ENCODE data around the gene GNAI2. TPM values are rescaled to one million over a fixed set of nuclear protein-coding genes. Genes with fewer than 3 reads are reported as not detected.
"Not testable (repeated sequence)": the region's sequence is repeated elsewhere in the genome, so short reads cannot be mapped to it uniquely, and the experiment has no call there.

Gene GNAI2
- polyA plus RNA-seq, 3 donors = 914 to 1,492 (median 1,165) TPM

DNA sequence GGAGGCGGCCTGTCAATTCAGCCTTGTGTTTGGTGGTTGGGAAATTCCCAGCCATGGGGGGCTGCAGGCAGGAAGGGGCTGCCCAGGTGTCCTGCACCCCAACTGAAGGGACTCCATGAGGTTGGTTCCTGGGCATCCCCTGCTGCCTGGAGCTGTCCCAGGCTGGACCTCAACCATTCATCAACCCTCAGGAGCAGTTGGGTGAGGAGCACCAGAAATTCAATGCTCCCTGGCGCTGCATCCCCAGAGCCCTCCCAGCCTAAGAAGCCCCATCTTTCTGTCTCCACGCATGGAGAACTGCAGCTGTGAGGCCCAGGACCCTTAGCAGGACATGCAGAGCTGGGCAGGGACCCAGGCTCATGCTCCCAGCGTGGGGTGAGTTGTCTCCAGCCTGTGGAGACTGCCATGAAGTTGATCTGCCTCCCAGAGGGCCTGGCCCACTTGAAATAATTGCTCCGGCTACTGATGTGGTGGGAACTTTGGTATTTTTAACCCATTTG lies 25.0 kb downstream of the GNAI2 start:
- Histone ChIP-seq H3K4me1 (ENCODE audit: control insufficient read depth in 1 of 2, insufficient read depth in 2 of 2, low read length in 2 of 2) (peaks cover 15 to 32% of the 10 kb centered on the region in 2 donors), H4K20me1 (ENCODE audit: insufficient read depth, low read length) (peaks cover 66% of the 10 kb centered on the region), H3K27ac (ENCODE audit: low read depth in 1 of 2, low read length in 2 of 2) (peak overlapping the region in 1 of 2 donors; percentile 33), H3K4me2 (replicated peaks; ENCODE audit: extremely low read depth, low read length, poor library complexity, severe bottlenecking) (no peak overlapping the region), H3K9ac (ENCODE audit: insufficient read depth, low read length, poor library complexity, severe bottlenecking) (peak overlapping the region; percentile 64), H2AFZ (ENCODE audit: insufficient read depth, low read depth, low read length, poor library complexity, severe bottlenecking) (no peak overlapping the region), H3K27me3 (ENCODE audit: control insufficient read depth in 2 of 2, insufficient read depth in 2 of 2, low read length in 2 of 2) (peaks cover 0 to 2% of the 10 kb centered on the region in 2 donors), H3K4me3 (replicated peaks in 1 of 3; ENCODE audit: low read depth in 2 of 3, low read length in 3 of 3) (no peak overlapping the region), H3K9me3 (replicated peaks in 1 of 2; ENCODE audit: control insufficient read depth in 1 of 2, insufficient read depth in 1 of 2, low read length in 2 of 2) (peaks cover 0 to 10% of the 10 kb centered on the region in 2 donors), H3K36me3 (replicated peaks in 1 of 2; ENCODE audit: control insufficient read depth in 1 of 2, insufficient read depth in 2 of 2, low read length in 2 of 2) (peaks cover 32 to 37% of the 10 kb centered on the region in 2 donors), H3K79me2 (ENCODE audit: insufficient read depth, low read length) (peaks cover 15% of the 10 kb centered on the region)
- peak overlapping the region in 1 of 7 donors; percentile 84 for H3K27ac Mint-ChIP-seq
- intact Hi-C loops (cut with micrococcal nuclease) = no loop called here
- H3K27me3 Mint-ChIP-seq (ENCODE audit: low read depth in 3 of 3) = peaks cover 7 to 13% (median 12%) of the 10 kb centered on the region in 3 donors
- H3K4me3 Mint-ChIP-seq = no peak overlapping the region
- no peak for TF ChIP-seq CTCF (IDR thresholded peaks at IDR 0.05)
- no peak for DNase-seq
- peaks cover 12% of the 10 kb centered on the region for H3K4me1 Mint-ChIP-seq
- WGBS (ENCODE audit: insufficient coverage) = 100% methylated on average over 4 of the region's 5 CpGs
- peaks cover 0 to 10% (median 4%) of the 10 kb centered on the region in 7 donors for H3K9me3 Mint-ChIP-seq
- H3K36me3 Mint-ChIP-seq = peaks cover 34 to 37% of the 10 kb centered on the region in 2 donors

DNA sequence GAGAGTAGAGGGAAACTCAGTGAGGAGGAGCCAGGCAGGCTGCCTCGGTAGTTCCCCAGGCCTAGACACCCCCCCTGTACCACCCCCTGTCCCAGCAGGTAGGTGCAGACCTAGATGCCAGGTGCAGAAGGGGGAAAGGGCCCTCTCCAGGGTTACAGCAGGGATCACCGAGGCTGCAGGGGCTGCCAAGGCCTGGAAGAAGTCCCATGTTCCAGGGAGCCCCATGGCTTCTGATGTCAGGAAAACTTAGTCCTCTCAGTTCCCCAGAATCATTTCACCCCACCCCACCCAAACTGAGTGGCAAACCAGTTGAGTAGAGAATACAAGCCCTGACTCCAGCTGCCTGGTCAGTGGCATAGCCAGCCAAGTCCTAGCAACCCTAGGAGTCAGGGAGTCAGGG lies 25.5 kb downstream of the GNAI2 start:
- Mint-ChIP-seq H3K27me3 (ENCODE audit: low read depth in 3 of 3) (peaks cover 10 to 17% (median 17%) of the 10 kb centered on the region in 3 donors), H3K4me1 (peaks cover 12% of the 10 kb centered on the region), H3K9me3 (peaks cover 0 to 10% (median 4%) of the 10 kb centered on the region in 7 donors), H3K36me3 (peaks cover 29 to 32% of the 10 kb centered on the region in 2 donors), H3K4me3 (no peak overlapping the region), H3K27ac (no peak overlapping the region)
- Histone ChIP-seq H3K9ac (ENCODE audit: insufficient read depth, low read length, poor library complexity, severe bottlenecking) (no peak overlapping the region), H3K36me3 (replicated peaks in 1 of 2; ENCODE audit: control insufficient read depth in 1 of 2, insufficient read depth in 2 of 2, low read length in 2 of 2) (peaks cover 27 to 32% of the 10 kb centered on the region in 2 donors), H3K4me1 (ENCODE audit: control insufficient read depth in 1 of 2, insufficient read depth in 2 of 2, low read length in 2 of 2) (peaks cover 15 to 32% of the 10 kb centered on the region in 2 donors), H4K20me1 (ENCODE audit: insufficient read depth, low read length) (peaks cover 60% of the 10 kb centered on the region), H3K4me3 (replicated peaks in 1 of 3; ENCODE audit: low read depth in 2 of 3, low read length in 3 of 3) (no peak overlapping the region), H3K9me3 (replicated peaks in 1 of 2; ENCODE audit: control insufficient read depth in 1 of 2, insufficient read depth in 1 of 2, low read length in 2 of 2) (peaks cover 0 to 10% of the 10 kb centered on the region in 2 donors), H2AFZ (ENCODE audit: insufficient read depth, low read depth, low read length, poor library complexity, severe bottlenecking) (no peak overlapping the region), H3K4me2 (replicated peaks; ENCODE audit: extremely low read depth, low read length, poor library complexity, severe bottlenecking) (no peak overlapping the region), H3K27ac (ENCODE audit: low read depth in 1 of 2, low read length in 2 of 2) (no peak overlapping the region), H3K27me3 (ENCODE audit: control insufficient read depth in 2 of 2, insufficient read depth in 2 of 2, low read length in 2 of 2) (peaks cover 0 to 8% of the 10 kb centered on the region in 2 donors), H3K79me2 (ENCODE audit: insufficient read depth, low read length) (peaks cover 10% of the 10 kb centered on the region)
- WGBS (ENCODE audit: insufficient coverage) = no CpG with 5 or more reads among the region's 2 CpGs
- intact Hi-C loops (cut with micrococcal nuclease) = no loop called here
- DNase-seq = no peak
- no peak for TF ChIP-seq CTCF (IDR thresholded peaks at IDR 0.05)

GRCh38 chr3:50262200-50262599 lies 26.2 kb downstream of the GNAI2 start:
- peak overlapping the region in 2 of 7 donors; percentile 25 to 26 for H3K27ac Mint-ChIP-seq

More at GRCh38 chr3:50262200-50262599, 26.2 kb downstream of the GNAI2 start:
- H3K9me3 ChIP-seq (replicated peaks in 1 of 2; ENCODE audit: control insufficient read depth in 1 of 2, insufficient read depth in 1 of 2, low read length in 2 of 2); H3K9me3 Mint-ChIP-seq; DNase-seq; H3K9ac ChIP-seq (ENCODE audit: insufficient read depth, low read length, poor library complexity, severe bottlenecking); intact Hi-C loops (cut with micrococcal nuclease); H2AFZ ChIP-seq (ENCODE audit: insufficient read depth, low read depth, low read length, poor library complexity, severe bottlenecking); H3K4me3 Mint-ChIP-seq; H3K27ac ChIP-seq (ENCODE audit: low read depth in 1 of 2, low read length in 2 of 2); H3K4me2 ChIP-seq (replicated peaks; ENCODE audit: extremely low read depth, low read length, poor library complexity, severe bottlenecking); H3K4me3 ChIP-seq (replicated peaks in 1 of 3; ENCODE audit: low read depth in 2 of 3, low read length in 3 of 3); H3K79me2 ChIP-seq (ENCODE audit: insufficient read depth, low read length): not testable (repeated sequence)
- H3K36me3 Mint-ChIP-seq = peaks cover 22 to 25% of the 10 kb centered on the region in 2 donors
- 100% methylated on average over 1 of the region's 4 CpGs for WGBS (ENCODE audit: insufficient coverage)
- peaks cover 16 to 24% (median 22%) of the 10 kb centered on the region in 3 donors for H3K27me3 Mint-ChIP-seq (ENCODE audit: low read depth in 3 of 3)
- peaks cover 12% of the 10 kb centered on the region for H3K4me1 Mint-ChIP-seq
- Histone ChIP-seq H3K27me3 (ENCODE audit: control insufficient read depth in 2 of 2, insufficient read depth in 2 of 2, low read length in 2 of 2) (peaks cover 0 to 15% of the 10 kb centered on the region in 2 donors), H4K20me1 (ENCODE audit: insufficient read depth, low read length) (peaks cover 53% of the 10 kb centered on the region), H3K4me1 (ENCODE audit: control insufficient read depth in 1 of 2, insufficient read depth in 2 of 2, low read length in 2 of 2) (peaks cover 15 to 32% of the 10 kb centered on the region in 2 donors), H3K36me3 (replicated peaks in 1 of 2; ENCODE audit: control insufficient read depth in 1 of 2, insufficient read depth in 2 of 2, low read length in 2 of 2) (peaks cover 20 to 25% of the 10 kb centered on the region in 2 donors)
